BE2C (cell line): ENCODE results near the gene CLRN2.
"Not testable (repeated sequence)": the region's sequence is repeated elsewhere in the genome, so short reads cannot be mapped to it uniquely, and the experiment has no call there.

Experiments used
- DNase-seq: peaks from one replicate; pipeline ENCODE4 v3.0.0-alpha.2; 2020
- H3K27me3 ChIP-seq: fragments of 250-450 bp; sonication (Bioruptor Pico); 2 replicates; pipeline ENCODE4 v1.5.1; 2020; ENCODE audit warnings: mild to moderate bottlenecking
- H3K36me3 ChIP-seq: fragments of 250-450 bp; sonication (Bioruptor Pico); 2 replicates; pipeline ENCODE4 v1.5.1; 2020; ENCODE audit warnings: mild to moderate bottlenecking
- H3K4me1 ChIP-seq: fragments of 250-450 bp; sonication (Bioruptor Pico); 2 replicates; pipeline ENCODE4 v1.5.1; 2020
- H3K4me3 ChIP-seq: 2 replicates; pipeline ENCODE4 v1.5.1; 2011; ENCODE audit warnings: low read depth, low read length
- H3K9me3 ChIP-seq: fragments of 250-450 bp; sonication (Bioruptor Pico); 2 replicates; pipeline ENCODE4 v1.5.1; 2020
- CTCF ChIP-seq: IDR thresholded peaks from 2 replicates; pipeline ENCODE4 v1.5.1; 2012; ENCODE audit warnings: mild to moderate bottlenecking, low read depth, low read length

The CLRN2 gene

GRCh38 chr4:17561195-17561909 is 46.4 kb downstream of the CLRN2 start:
- Histone ChIP-seq H3K4me1 (peaks cover 12% of the 10 kb centered on the region), H3K9me3 (no peaks in the 10 kb centered on the region), H3K36me3 (no peaks in the 10 kb centered on the region), H3K4me3 (peak overlapping the region; percentile 23), H3K27me3 (no peaks in the 10 kb centered on the region)
- peak; percentile 81 for DNase-seq
- TF ChIP-seq CTCF, result no peak; the same call in 1 of the 2 replicates

DNA sequence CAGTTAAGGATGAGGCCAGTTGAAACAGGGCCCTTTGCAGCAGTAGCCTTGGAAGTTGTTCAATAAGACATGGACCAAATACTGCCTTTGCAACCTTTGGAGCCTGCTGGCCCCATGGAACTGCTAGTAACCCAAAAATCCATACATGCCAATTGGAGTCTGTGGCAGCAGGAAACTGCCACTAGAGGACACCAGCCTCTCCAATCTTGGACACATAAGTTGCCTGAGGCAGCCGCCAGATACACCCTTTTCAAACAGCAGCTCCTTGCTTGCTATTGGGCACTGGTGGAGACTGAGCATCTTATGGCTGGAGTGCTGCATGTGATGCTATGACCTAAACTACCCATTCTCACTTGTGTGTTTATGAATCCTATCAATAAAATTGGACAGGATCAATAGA is 47.2 kb downstream of the CLRN2 start:
- Histone ChIP-seq H3K4me3 (peak overlapping the region; percentile 23), H3K36me3 (no peaks in the 10 kb centered on the region), H3K27me3 (no peaks in the 10 kb centered on the region), H3K9me3 (no peaks in the 10 kb centered on the region), H3K4me1 (peaks cover 12% of the 10 kb centered on the region)
- peak; percentile 74 for TF ChIP-seq CTCF
- DNase-seq, result peak; percentile 68

DNA sequence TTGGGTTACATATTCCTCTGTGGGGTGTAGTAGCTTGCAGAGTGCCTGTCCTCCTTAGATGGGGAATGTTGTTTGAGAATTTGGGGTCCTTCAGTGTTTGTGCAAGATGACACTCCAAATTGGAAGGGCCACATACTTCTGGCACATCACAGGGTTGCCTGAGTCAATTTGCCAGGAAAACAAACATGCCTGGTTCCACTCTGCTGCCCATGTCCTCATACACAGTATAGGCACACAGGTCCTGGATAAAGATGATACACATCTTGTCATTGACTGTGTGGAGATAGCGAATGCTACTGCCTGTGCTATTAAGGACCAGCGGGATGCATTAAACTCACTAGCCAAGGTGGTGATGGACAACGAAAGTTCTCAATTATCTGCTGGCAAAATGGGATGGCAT is 50.9 kb downstream of the CLRN2 start:
- DNase-seq, result no peak
- Histone ChIP-seq H3K4me3 (no peak overlapping the region), H3K36me3 (no peaks in the 10 kb centered on the region), H3K4me1 (peaks cover 12% of the 10 kb centered on the region), H3K27me3 (no peaks in the 10 kb centered on the region), H3K9me3 (no peaks in the 10 kb centered on the region)
- TF ChIP-seq CTCF, result no peak

- H3K4me3 ChIP-seq, result no peak overlapping the region
- no peak for DNase-seq
- no peaks in the 10 kb centered on the region for H3K27me3 ChIP-seq
- no peaks in the 10 kb centered on the region; the same call in 1 of the 2 replicates for H3K4me1 ChIP-seq
- no peaks in the 10 kb centered on the region for H3K9me3 ChIP-seq
- H3K36me3 ChIP-seq, result no peaks in the 10 kb centered on the region
- TF ChIP-seq CTCF, result no peak
Measured at GRCh38 chr4:17567271-17567670, 52.3 kb downstream of the CLRN2 start.

GRCh38 chr4:17574206-17574605 is 59.2 kb downstream of the CLRN2 start:
- Histone ChIP-seq H3K36me3 (no peaks in the 10 kb centered on the region), H3K27me3 (no peaks in the 10 kb centered on the region), H3K4me1 (no peaks in the 10 kb centered on the region), H3K9me3 (no peaks in the 10 kb centered on the region), H3K4me3 (no peak overlapping the region)
- DNase-seq, result no peak
- TF ChIP-seq CTCF, result no peak

DNA sequence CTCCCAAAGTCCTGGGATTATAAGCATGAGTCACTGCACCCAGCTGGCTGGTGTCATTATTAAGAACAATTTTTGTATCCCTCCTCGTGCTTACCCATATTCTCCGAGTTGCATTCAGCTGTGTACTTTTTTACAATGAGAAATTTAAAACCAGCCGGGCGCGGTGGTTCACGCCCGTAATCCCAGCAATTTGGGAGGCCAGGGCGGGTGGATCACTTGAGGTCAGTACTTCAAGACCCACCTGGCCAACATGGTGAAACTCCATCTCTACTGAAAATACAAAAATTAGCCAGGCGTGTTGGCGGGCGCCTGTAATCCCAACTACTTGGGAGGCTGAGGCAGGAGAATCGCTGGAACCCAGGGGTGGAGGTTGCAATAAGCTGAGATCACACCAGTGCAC is 60.2 kb downstream of the CLRN2 start:
- H3K36me3 ChIP-seq, H3K27me3 ChIP-seq, DNase-seq, H3K4me3 ChIP-seq, H3K4me1 ChIP-seq, H3K9me3 ChIP-seq: not testable (repeated sequence)
